Astrocyte of the spinal cord (primary cell): Measurements from ENCODE around the gene SEMA4F.

ENCODE experiments used
- DNase-seq: peaks from one replicate; pipeline ENCODE4 v3.0.0; 2011; ENCODE audit warnings: low read depth, low spot score
- H3K4me3 ChIP-seq: 2 replicates; pipeline ENCODE4 v1.5.1; 2011; ENCODE audit warnings: low read depth, mild to moderate bottlenecking, low read length, moderate library complexity
- in situ Hi-C: cut with HindIII; loops from 2 replicates; pipeline ENCODE4 v1.10.0; 2017; ENCODE audit warnings: low sequenced_read_pairs
- TF ChIP-seq, protein P1 (sequence below): IDR thresholded peaks from 2 replicates; pipeline ENCODE4 v1.5.1; 2012; ENCODE audit warnings: low read depth, mild to moderate bottlenecking, low read length, inconsistent platforms

The SEMA4F gene

DNA sequence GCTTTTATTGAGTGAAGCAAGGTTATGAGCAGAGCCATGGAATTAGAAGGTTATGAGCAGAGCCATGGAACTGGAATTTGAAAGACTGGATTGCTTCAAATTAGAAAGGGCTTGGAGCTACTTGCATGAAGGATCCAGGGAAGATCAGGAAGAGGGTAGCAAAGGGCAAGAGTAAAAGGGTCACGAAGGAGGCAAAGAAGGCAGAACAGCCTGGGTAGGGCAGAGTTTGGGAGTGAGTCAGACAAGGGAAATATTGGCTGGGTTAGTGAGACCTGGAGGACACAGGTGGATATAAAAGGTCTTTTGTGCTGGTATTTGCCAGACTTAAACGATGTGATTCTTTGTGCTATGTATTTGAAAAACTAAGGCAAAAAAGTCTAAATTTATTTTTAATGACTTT lies 65.0 kb downstream of the SEMA4F start:
- in situ Hi-C loops: no loop called here
- H3K4me3 ChIP-seq: no peak overlapping the region
- TF ChIP-seq, protein P1, sequence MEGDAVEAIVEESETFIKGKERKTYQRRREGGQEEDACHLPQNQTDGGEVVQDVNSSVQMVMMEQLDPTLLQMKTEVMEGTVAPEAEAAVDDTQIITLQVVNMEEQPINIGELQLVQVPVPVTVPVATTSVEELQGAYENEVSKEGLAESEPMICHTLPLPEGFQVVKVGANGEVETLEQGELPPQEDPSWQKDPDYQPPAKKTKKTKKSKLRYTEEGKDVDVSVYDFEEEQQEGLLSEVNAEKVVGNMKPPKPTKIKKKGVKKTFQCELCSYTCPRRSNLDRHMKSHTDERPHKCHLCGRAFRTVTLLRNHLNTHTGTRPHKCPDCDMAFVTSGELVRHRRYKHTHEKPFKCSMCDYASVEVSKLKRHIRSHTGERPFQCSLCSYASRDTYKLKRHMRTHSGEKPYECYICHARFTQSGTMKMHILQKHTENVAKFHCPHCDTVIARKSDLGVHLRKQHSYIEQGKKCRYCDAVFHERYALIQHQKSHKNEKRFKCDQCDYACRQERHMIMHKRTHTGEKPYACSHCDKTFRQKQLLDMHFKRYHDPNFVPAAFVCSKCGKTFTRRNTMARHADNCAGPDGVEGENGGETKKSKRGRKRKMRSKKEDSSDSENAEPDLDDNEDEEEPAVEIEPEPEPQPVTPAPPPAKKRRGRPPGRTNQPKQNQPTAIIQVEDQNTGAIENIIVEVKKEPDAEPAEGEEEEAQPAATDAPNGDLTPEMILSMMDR: no peak
- no peak for DNase-seq

DNA sequence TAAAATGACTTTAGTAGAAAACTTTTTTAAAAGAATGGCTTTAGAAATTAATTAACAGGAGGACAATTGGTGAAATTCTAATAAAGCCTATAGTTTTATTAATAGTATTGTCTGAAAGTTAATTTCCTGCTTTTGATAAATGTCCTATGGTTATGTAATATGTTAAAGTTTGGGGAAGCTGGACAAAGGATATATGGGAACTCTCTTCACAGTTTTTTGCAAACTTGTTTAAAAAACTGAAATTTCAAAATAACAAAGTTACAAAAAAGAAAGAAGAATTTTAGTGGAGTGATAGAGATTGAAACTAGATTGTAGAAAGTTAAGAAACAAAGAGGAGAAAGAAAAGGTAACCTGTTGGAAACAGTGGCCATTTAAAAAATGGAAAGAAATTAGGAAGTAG lies 67.3 kb downstream of the SEMA4F start:
- H3K4me3 ChIP-seq: no peak overlapping the region
- in situ Hi-C loops: no loop called here
- TF ChIP-seq, protein P1: no peak
- DNase-seq: no peak

DNA sequence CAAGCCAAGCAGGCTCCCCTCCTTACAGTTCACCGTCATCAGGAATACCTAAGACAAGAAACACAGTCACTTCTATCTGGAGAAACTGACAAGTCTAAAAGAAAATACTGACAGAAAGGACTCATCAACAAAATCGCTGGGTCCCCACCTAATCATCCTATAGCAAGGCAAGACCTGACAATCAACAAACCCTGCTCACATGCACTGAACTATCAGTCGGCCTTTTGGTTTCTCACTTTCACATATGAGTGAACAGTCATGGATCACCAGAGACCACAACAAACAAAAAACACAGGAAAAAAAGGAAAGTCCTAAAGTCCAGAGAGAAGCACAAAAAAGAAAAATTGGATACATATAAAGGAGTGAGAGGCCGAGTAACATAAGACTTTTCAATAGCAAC lies 70.4 kb downstream of the SEMA4F start:
- DNase-seq: no peak
- in situ Hi-C loops: no loop called here
- no peak overlapping the region for H3K4me3 ChIP-seq
- TF ChIP-seq, protein P1: no peak

DNA sequence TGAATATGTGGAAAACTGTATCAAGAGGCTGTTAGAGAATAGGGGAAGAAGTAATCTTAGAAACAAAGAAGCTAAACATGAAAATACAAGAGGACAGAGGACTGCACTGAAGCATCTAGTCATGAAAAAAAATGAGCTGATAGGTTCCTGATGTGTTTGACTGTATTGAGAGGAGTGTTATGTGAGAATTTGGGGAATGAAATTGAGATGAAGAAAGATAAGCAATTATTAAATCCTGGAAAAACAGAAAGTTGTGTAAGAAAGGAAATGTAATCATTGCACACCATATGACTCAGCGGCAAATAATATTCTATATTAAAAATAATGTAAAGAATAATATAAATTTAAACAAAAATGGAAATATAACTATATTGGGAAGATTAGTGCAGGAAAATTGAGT lies 71.2 kb downstream of the SEMA4F start:
- H3K4me3 ChIP-seq: no peak overlapping the region
- in situ Hi-C loops: no loop called here
- TF ChIP-seq, protein P1: no peak
- DNase-seq: no peak

- in situ Hi-C loops: no loop called here
Observed at GRCh38 chr2:74728842-74729241, 74.8 kb downstream of the SEMA4F start.

GRCh38 chr2:74730530-74730929 lies 76.5 kb downstream of the SEMA4F start:
- H3K4me3 ChIP-seq: no peak overlapping the region
- no peak for DNase-seq
- in situ Hi-C loops: no loop called here
- TF ChIP-seq, protein P1: no peak

More at GRCh38 chr2:74728842-74729241, 74.8 kb downstream of the SEMA4F start:
- no peak for DNase-seq
- TF ChIP-seq, protein P1: no peak
- H3K4me3 ChIP-seq: no peak overlapping the region
